SK-N-SH (cell line): ENCODE data around the gene SASH1. TPM values are rescaled to one million over a fixed set of nuclear protein-coding genes. Genes with fewer than 3 reads are reported as not detected.

Experiments used
- CTCF ChIA-PET: fragments of 300-600, 350-600 bp; formaldehyde crosslinking; extraction: SDS; loops from one replicate; lab custom pipeline; 2021; lab: Yijun Ruan, JAX
- POLR2A ChIA-PET: fragments of 350-600 bp; sonication (Branson Sonifier 250); formaldehyde crosslinking; extraction: SDS; loops from one replicate; lab custom pipeline; 2020; ENCODE audit warnings: antibody characterized with exemption, inconsistent platforms; lab: Yijun Ruan, JAX
- DNase-seq: peaks from one replicate; pipeline ENCODE4 v3.0.0; 2012
- H2AFZ ChIP-seq: fragments of 200-600 bp; sonication (generic); 2 replicates; pipeline ENCODE4 v1.8.1; 2016; ENCODE audit warnings: antibody characterized with exemption, mild to moderate bottlenecking, low read depth
- H3F3A ChIP-seq: fragments of 200-600 bp; sonication (generic); replicated peaks from 2 replicates; pipeline ENCODE3; 2016; ENCODE audit warnings: antibody characterized with exemption, mild to moderate bottlenecking; ENCODE audit not compliant: insufficient read depth
- H3K27ac ChIP-seq, 2 experiments: fragments of 200-500 bp in 1 of 2; fragments of 200-600 bp in 1 of 2; sonication (Bioruptor generic) in 1 of 2; sonication (generic), shearing (Covaris generic) in 1 of 2; 2 replicates each; pipeline versions ENCODE4 v1.5.1 to v1.6.1; 2014 to 2016; ENCODE audit warnings: low read depth in 2 of 2, inconsistent platforms in 1 of 2, low read length in 1 of 2, mild to moderate bottlenecking in 1 of 2, mixed read lengths in 1 of 2
- H3K27me3 ChIP-seq: fragments of 200-600 bp; sonication (generic), shearing (Covaris generic); 2 replicates; pipeline ENCODE4 v1.6.1; 2016; ENCODE audit warnings: mixed run types; ENCODE audit not compliant: insufficient read depth
- H3K36me3 ChIP-seq, 2 experiments: fragments of 200-500 bp in 1 of 2; fragments of 200-600 bp in 1 of 2; sonication (Bioruptor generic) in 1 of 2; sonication (generic) in 1 of 2; replicated peaks in 1 of 2; 2 replicates each; pipeline versions ENCODE3 to v1.5.1; 2014 to 2016; ENCODE audit warnings: low read length in 1 of 2, mild to moderate bottlenecking in 1 of 2; ENCODE audit not compliant: insufficient read depth in 2 of 2, control insufficient read depth in 1 of 2
- H3K4me1 ChIP-seq, 2 experiments: fragments of 200-500 bp in 1 of 2; fragments of 200-600 bp in 1 of 2; sonication (Bioruptor generic) in 1 of 2; sonication (generic), shearing (Covaris generic) in 1 of 2; 2 replicates each; pipeline versions ENCODE4 v1.5.1 to v1.6.1; 2014 to 2016; ENCODE audit warnings: low read depth in 1 of 2, low read length in 1 of 2, mixed run types in 1 of 2; ENCODE audit not compliant: insufficient read depth in 2 of 2, control insufficient read depth in 1 of 2
- H3K4me2 ChIP-seq: fragments of 200-600 bp; sonication (generic), shearing (Covaris generic); 2 replicates; pipeline ENCODE4 v1.6.1; 2017; ENCODE audit warnings: mixed run types
- H3K4me3 ChIP-seq, 2 experiments: fragments of 200-500 bp in 1 of 2; fragments of 200-600 bp in 1 of 2; sonication (Bioruptor generic) in 1 of 2; sonication (generic), shearing (Covaris generic) in 1 of 2; 2 replicates each; pipeline versions ENCODE4 v1.5.1 to v1.8.1; 2014 to 2016; ENCODE audit warnings: low read depth in 2 of 2, inconsistent platforms in 1 of 2, low read length in 1 of 2, mild to moderate bottlenecking in 1 of 2, mixed read lengths in 1 of 2, moderate library complexity in 1 of 2
- H3K79me2 ChIP-seq: fragments of 200-600 bp; sonication (generic); 2 replicates; pipeline ENCODE4 v1.8.1; 2017; ENCODE audit warnings: mild to moderate bottlenecking; ENCODE audit not compliant: insufficient read depth
- H3K9ac ChIP-seq: fragments of 200-600 bp; sonication (generic); 2 replicates; pipeline ENCODE4 v1.6.1; 2017; ENCODE audit warnings: mixed run types
- H3K9me2 ChIP-seq: fragments of 200-600 bp; sonication (generic); 2 replicates; pipeline ENCODE4 v1.6.1; 2017; ENCODE audit warnings: mixed run types
- H3K9me3 ChIP-seq: fragments of 200-600 bp; sonication (generic); 2 replicates; pipeline ENCODE4 v1.6.1; 2017; ENCODE audit warnings: mixed run types, mild to moderate bottlenecking, moderate library complexity
- H4K20me1 ChIP-seq: fragments of 200-600 bp; sonication (generic); 2 replicates; pipeline ENCODE4 v1.6.1; 2017; ENCODE audit warnings: mild to moderate bottlenecking, mixed run types; ENCODE audit not compliant: insufficient read depth
- ELF1 ChIP-seq: IDR thresholded peaks from 2 replicates; pipeline ENCODE4 v1.4.0; 2012
- EZH2phosphoT487 ChIP-seq: fragments of 200-600 bp; sonication (generic); IDR thresholded peaks from 2 replicates; pipeline ENCODE4 v1.6.1; 2017; ENCODE audit warnings: low read depth, mixed run types, mild to moderate bottlenecking, antibody characterized with exemption, moderate library complexity, borderline replicate concordance
- GABPA ChIP-seq: IDR thresholded peaks from 2 replicates; pipeline ENCODE4 v1.4.0; 2012; ENCODE audit warnings: low read depth, mild to moderate bottlenecking
- IRF3 ChIP-seq: fragments of 150-350 bp; IDR thresholded peaks from 2 replicates; pipeline ENCODE4 v1.6.1; 2016; ENCODE audit warnings: mild to moderate bottlenecking, low read depth, low read length
- NFIC ChIP-seq: IDR thresholded peaks from 2 replicates; pipeline ENCODE4 v1.4.0; 2012; ENCODE audit warnings: borderline replicate concordance
- NRF1 ChIP-seq: IDR thresholded peaks from 2 replicates; pipeline ENCODE4 v1.6.1; 2012; ENCODE audit warnings: low read depth, mild to moderate bottlenecking, low read length
- POLR2AphosphoS5 ChIP-seq: IDR thresholded peaks from 2 replicates; pipeline ENCODE4 v1.6.1; 2012; ENCODE audit warnings: low read depth, low read length
- RCOR1 ChIP-seq: fragments of 150-350 bp; IDR thresholded peaks from 2 replicates; pipeline ENCODE4 v1.6.1; 2017; ENCODE audit warnings: antibody characterized with exemption, low read length
- REST ChIP-seq: IDR thresholded peaks from 2 replicates; pipeline ENCODE4 v1.6.1; 2012; ENCODE audit warnings: mild to moderate bottlenecking, low read depth, low read length, moderate library complexity
- TCF12 ChIP-seq: IDR thresholded peaks from 2 replicates; pipeline ENCODE4 v1.4.0; 2012
- USF2 ChIP-seq: fragments of 150-350 bp; IDR thresholded peaks from 2 replicates; pipeline ENCODE4 v1.6.1; 2017; ENCODE audit warnings: antibody characterized with exemption, low read length, low read depth, borderline replicate concordance
- WGBS: methylation state at CpG from one replicate; pipeline ENCODE4 v1.1.6; 2017; ENCODE audit warnings: low lambda C conversion rate; 5-methylcytosine and 5-hydroxymethylcytosine counted together
- polyA plus RNA-seq, 3 experiments: library from polyadenylated mRNA; depleted of rRNA; stranded (reverse); fragments of >200 nt; gene quantifications; 2 replicates each; pipeline ENCODE4 v1.2.3, GENCODE V29; 2012

The SASH1 gene
- polyA plus RNA-seq, 1 of the 3 experiments (the other 2 are of a cell fraction), result 19.8 TPM

GRCh38 chr6:148563066-148563465 lies 220.4 kb downstream of the SASH1 start (continued):
- TF ChIP-seq REST (no peak), USF2 (no peak), RCOR1 (no peak), IRF3 (no peak), TCF12 (no peak), POLR2AphosphoS5 (no peak), EZH2phosphoT487 (no peak)
- TF ChIP-seq, all 33 proteins: peak for 0

GRCh38 chr6:148564494-148565035 lies 221.9 kb downstream of the SASH1 start:
- no peaks in the 10 kb centered on the region for H3K79me2 ChIP-seq
- no peaks in the 10 kb centered on the region for H3K9me3 ChIP-seq
- no peak overlapping the region for H3K9ac ChIP-seq
- WGBS, result 35% methylated on average over 8 of the region's 9 CpGs
- ChIA-PET CTCF (no interaction called here), POLR2A (no interaction called here)
- H3K36me3 ChIP-seq, result no peaks in the 10 kb centered on the region
- no peak for DNase-seq
- no peak overlapping the region for H3K4me2 ChIP-seq
- no peaks in the 10 kb centered on the region for H3K27me3 ChIP-seq
- H3K9me2 ChIP-seq, result no peaks in the 10 kb centered on the region
- peaks cover 0 to 5% of the 10 kb centered on the region in 2 experiments; a peak in 1 of 4 replicates for H3K4me1 ChIP-seq
- H3K4me3 ChIP-seq, result no peak overlapping the region
- no peak overlapping the region for H2AFZ ChIP-seq
- peaks cover 13% of the 10 kb centered on the region for H3F3A ChIP-seq
- no peak overlapping the region for H3K27ac ChIP-seq
- no peaks in the 10 kb centered on the region for H4K20me1 ChIP-seq
- TF ChIP-seq USF2, result no peak
- TF ChIP-seq NFIC, result no peak
- no peak for TF ChIP-seq NRF1
- no peak for TF ChIP-seq ELF1
- TF ChIP-seq REST, result no peak
- TF ChIP-seq GABPA, result no peak
- TF ChIP-seq IRF3, result no peak
- TF ChIP-seq, all 33 proteins: peak for 0
